GM12874 (cell line): ENCODE results near the gene ZNF462.

Source experiments
- TF ChIP-seq, protein P1 (sequence below): IDR thresholded peaks from 2 replicates; pipeline ENCODE4 v1.5.1; 2011; ENCODE audit warnings: low read depth, mild to moderate bottlenecking, control low read depth, low read length, moderate library complexity; ENCODE audit not compliant: insufficient read depth

The ZNF462 gene

GRCh38 chr9:106915851-106916250 lies 52.9 kb downstream of the ZNF462 start:
- TF ChIP-seq, protein P1, sequence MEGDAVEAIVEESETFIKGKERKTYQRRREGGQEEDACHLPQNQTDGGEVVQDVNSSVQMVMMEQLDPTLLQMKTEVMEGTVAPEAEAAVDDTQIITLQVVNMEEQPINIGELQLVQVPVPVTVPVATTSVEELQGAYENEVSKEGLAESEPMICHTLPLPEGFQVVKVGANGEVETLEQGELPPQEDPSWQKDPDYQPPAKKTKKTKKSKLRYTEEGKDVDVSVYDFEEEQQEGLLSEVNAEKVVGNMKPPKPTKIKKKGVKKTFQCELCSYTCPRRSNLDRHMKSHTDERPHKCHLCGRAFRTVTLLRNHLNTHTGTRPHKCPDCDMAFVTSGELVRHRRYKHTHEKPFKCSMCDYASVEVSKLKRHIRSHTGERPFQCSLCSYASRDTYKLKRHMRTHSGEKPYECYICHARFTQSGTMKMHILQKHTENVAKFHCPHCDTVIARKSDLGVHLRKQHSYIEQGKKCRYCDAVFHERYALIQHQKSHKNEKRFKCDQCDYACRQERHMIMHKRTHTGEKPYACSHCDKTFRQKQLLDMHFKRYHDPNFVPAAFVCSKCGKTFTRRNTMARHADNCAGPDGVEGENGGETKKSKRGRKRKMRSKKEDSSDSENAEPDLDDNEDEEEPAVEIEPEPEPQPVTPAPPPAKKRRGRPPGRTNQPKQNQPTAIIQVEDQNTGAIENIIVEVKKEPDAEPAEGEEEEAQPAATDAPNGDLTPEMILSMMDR = no peak

- TF ChIP-seq, protein P1 = no peak
These were observed 53.7 kb downstream of the ZNF462 start for GRCh38 chr9:106916466-106917235.

- TF ChIP-seq, protein P1 = no peak
These were observed 56.0 kb downstream of the ZNF462 start for GRCh38 chr9:106918825-106919509.

GRCh38 chr9:106920091-106920490 lies 57.1 kb downstream of the ZNF462 start:
- TF ChIP-seq, protein P1 = no peak

GRCh38 chr9:106920701-106921283 lies 57.8 kb downstream of the ZNF462 start:
- TF ChIP-seq, protein P1 = no peak

- TF ChIP-seq, protein P1 = no peak
These were observed 58.5 kb downstream of the ZNF462 start for GRCh38 chr9:106921341-106921899.

- TF ChIP-seq, protein P1 = no peak
These were observed 59.1 kb downstream of the ZNF462 start for GRCh38 chr9:106922026-106922425.
